Measurements from ENCODE around the gene STAT5B. TPM values are rescaled to one million over a fixed set of nuclear protein-coding genes. Genes with fewer than 3 reads are reported as not detected.

STAT5B gene
- polyA plus RNA-seq, 3 donors = 28.5 to 103 (median 47.9) TPM

GRCh38 chr17:42277342-42277712 lies 1.1 kb upstream of the STAT5B start:
- Mint-ChIP-seq H3K4me1 (peaks cover 45% of the 10 kb centered on the region), H3K9me3 (no peaks in the 10 kb centered on the region), H3K27ac (peak overlapping the region in 6 of 7 donors; percentile 54 to 91 (median 84)), H3K27me3 (ENCODE audit: low read depth in 3 of 3) (peaks cover 0 to 3% (median 1%) of the 10 kb centered on the region in 3 donors), H3K4me3 (peak overlapping the region; percentile 85 to 89), H3K36me3 (peaks cover 0 to 4% of the 10 kb centered on the region in 2 donors)
- 21% methylated on average over 4 of the region's 6 CpGs for WGBS (ENCODE audit: insufficient coverage)
- no peak overlapping the region for H3K27ac ChIP-seq (ENCODE audit: low read depth in 1 of 2, low read length in 2 of 2)
- TF ChIP-seq, protein P1, sequence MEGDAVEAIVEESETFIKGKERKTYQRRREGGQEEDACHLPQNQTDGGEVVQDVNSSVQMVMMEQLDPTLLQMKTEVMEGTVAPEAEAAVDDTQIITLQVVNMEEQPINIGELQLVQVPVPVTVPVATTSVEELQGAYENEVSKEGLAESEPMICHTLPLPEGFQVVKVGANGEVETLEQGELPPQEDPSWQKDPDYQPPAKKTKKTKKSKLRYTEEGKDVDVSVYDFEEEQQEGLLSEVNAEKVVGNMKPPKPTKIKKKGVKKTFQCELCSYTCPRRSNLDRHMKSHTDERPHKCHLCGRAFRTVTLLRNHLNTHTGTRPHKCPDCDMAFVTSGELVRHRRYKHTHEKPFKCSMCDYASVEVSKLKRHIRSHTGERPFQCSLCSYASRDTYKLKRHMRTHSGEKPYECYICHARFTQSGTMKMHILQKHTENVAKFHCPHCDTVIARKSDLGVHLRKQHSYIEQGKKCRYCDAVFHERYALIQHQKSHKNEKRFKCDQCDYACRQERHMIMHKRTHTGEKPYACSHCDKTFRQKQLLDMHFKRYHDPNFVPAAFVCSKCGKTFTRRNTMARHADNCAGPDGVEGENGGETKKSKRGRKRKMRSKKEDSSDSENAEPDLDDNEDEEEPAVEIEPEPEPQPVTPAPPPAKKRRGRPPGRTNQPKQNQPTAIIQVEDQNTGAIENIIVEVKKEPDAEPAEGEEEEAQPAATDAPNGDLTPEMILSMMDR (IDR thresholded peaks at IDR 0.05) = no peak
- H3K4me2 ChIP-seq (replicated peaks; ENCODE audit: extremely low read depth, low read length, poor library complexity, severe bottlenecking) = peak overlapping the region; percentile 87
- H3K9ac ChIP-seq (ENCODE audit: insufficient read depth, low read length, poor library complexity, severe bottlenecking) = peak overlapping the region; percentile 97
- peak overlapping the region; percentile 96 for H2AFZ ChIP-seq (ENCODE audit: insufficient read depth, low read depth, low read length, poor library complexity, severe bottlenecking)
- H3K4me1 ChIP-seq (ENCODE audit: control insufficient read depth in 1 of 2, insufficient read depth in 2 of 2, low read length in 2 of 2) = peaks cover 39 to 42% of the 10 kb centered on the region in 2 donors
- no peaks in the 10 kb centered on the region for H3K36me3 ChIP-seq (replicated peaks in 1 of 2; ENCODE audit: control insufficient read depth in 1 of 2, insufficient read depth in 2 of 2, low read length in 2 of 2)
- H3K4me3 ChIP-seq (replicated peaks in 1 of 3; ENCODE audit: low read depth in 2 of 3, low read length in 3 of 3) = peak overlapping the region in 2 of 3 experiments; percentile 62 to 94
- no peaks in the 10 kb centered on the region for H3K9me3 ChIP-seq (replicated peaks in 1 of 2; ENCODE audit: control insufficient read depth in 1 of 2, insufficient read depth in 1 of 2, low read length in 2 of 2)
- H3K79me2 ChIP-seq (ENCODE audit: insufficient read depth, low read length) = peaks cover 36% of the 10 kb centered on the region
- intact Hi-C loops (cut with micrococcal nuclease) = no loop called here
- H3K27me3 ChIP-seq (ENCODE audit: control insufficient read depth in 2 of 2, insufficient read depth in 2 of 2, low read length in 2 of 2) = no peaks in the 10 kb centered on the region
- H4K20me1 ChIP-seq (ENCODE audit: insufficient read depth, low read length) = peaks cover 11% of the 10 kb centered on the region
- no peak for DNase-seq

DNA sequence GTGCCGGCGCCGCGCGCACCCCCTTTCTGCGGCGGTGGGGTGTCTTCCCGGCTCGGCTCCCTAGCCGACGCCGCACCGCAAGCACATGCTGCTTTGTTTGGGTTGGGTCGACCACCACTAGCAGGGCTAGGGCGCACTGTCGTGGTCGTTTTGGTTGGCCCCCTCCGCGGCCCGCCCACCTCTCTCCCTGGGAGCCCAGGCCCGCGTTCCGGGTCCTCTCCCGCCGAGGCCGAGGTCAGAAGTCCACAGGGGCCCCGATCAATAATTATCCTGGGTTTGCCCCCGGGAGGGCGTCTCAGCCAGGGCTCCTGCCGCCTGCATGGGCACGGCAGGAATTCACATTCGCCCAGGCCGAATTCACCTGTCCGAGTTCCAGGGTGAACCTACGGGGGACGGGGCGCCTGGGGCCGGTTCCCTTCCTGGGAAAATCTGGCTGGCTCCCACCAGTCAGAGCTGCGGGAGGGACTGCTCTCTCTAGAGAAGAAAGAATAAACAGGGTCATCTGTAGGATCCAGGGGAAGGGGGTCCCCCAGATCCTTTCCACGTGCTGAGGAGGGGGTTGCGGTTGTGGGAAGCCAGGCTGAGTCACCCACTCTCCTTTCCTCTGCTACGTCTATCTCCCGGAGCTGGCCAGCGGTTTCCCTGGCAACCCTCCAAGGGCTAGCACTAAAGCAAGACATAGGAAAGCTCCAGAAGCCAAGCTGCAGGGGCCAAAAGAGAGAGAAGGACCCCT lies 584 bp upstream of the STAT5B start:
- Histone ChIP-seq H4K20me1 (ENCODE audit: insufficient read depth, low read length) (peaks cover 11% of the 10 kb centered on the region), H3K79me2 (ENCODE audit: insufficient read depth, low read length) (peaks cover 42% of the 10 kb centered on the region), H3K9ac (ENCODE audit: insufficient read depth, low read length, poor library complexity, severe bottlenecking) (peak overlapping the region; percentile 97), H3K27me3 (ENCODE audit: control insufficient read depth in 2 of 2, insufficient read depth in 2 of 2, low read length in 2 of 2) (no peaks in the 10 kb centered on the region), H3K36me3 (replicated peaks in 1 of 2; ENCODE audit: control insufficient read depth in 1 of 2, insufficient read depth in 2 of 2, low read length in 2 of 2) (no peaks in the 10 kb centered on the region), H3K4me3 (replicated peaks in 1 of 3; ENCODE audit: low read depth in 2 of 3, low read length in 3 of 3) (peak overlapping the region; percentile 62 to 94 (median 92)), H3K4me2 (replicated peaks; ENCODE audit: extremely low read depth, low read length, poor library complexity, severe bottlenecking) (peak overlapping the region; percentile 87), H3K4me1 (ENCODE audit: control insufficient read depth in 1 of 2, insufficient read depth in 2 of 2, low read length in 2 of 2) (peaks cover 44 to 48% of the 10 kb centered on the region in 2 donors), H2AFZ (ENCODE audit: insufficient read depth, low read depth, low read length, poor library complexity, severe bottlenecking) (peak overlapping the region; percentile 96), H3K27ac (ENCODE audit: low read depth in 1 of 2, low read length in 2 of 2) (peak overlapping the region in 1 of 2 donors; percentile 91), H3K9me3 (replicated peaks in 1 of 2; ENCODE audit: control insufficient read depth in 1 of 2, insufficient read depth in 1 of 2, low read length in 2 of 2) (no peaks in the 10 kb centered on the region)
- Mint-ChIP-seq H3K9me3 (no peaks in the 10 kb centered on the region), H3K27ac (peak overlapping the region; percentile 54 to 91 (median 85)), H3K36me3 (peaks cover 0 to 4% of the 10 kb centered on the region in 2 donors), H3K27me3 (ENCODE audit: low read depth in 3 of 3) (peaks cover 0 to 3% (median 1%) of the 10 kb centered on the region in 3 donors), H3K4me3 (peak overlapping the region; percentile 85 to 89), H3K4me1 (peaks cover 51% of the 10 kb centered on the region)
- DNase-seq = peak; percentile 50 to 89 (median 81)
- intact Hi-C loops (cut with micrococcal nuclease) = no loop called here
- 0% methylated on average over 39 of the region's 44 CpGs for WGBS (ENCODE audit: insufficient coverage)
- TF ChIP-seq, protein P1 (IDR thresholded peaks at IDR 0.05) = no peak
